HUDEP-2 (cell line): Measurements from ENCODE around the gene BORCS6.
"Not testable (repeated sequence)": the region's sequence is repeated elsewhere in the genome, so short reads cannot be mapped to it uniquely, and the experiment has no call there.

Experiments used
- DNase-seq, 76 experiments: peaks; one replicate each; lab custom pipeline; 2025; ENCODE audit not compliant: unreplicated experiment in 76 of 76; lab: John Stamatoyannopoulos, UW

The BORCS6 gene

GRCh38 chr17:8189711-8190477, at the start of gene BORCS6:
Gene BORCS6, minus strand, starts transcription at chr17:8190180. Its CDS starts 40 bp downstream, at chr17:8190140.
- peak in 74 of 76 experiments; percentile 38 to 98 (median 95) for DNase-seq

- DNase-seq: no peak
Measured at GRCh38 chr17:8237886-8238285, 47.9 kb upstream of the BORCS6 start.

- no peak for DNase-seq
Measured at GRCh38 chr17:8237175-8237574, 47.2 kb upstream of the BORCS6 start.

GRCh38 chr17:8235676-8236075, 45.7 kb upstream of the BORCS6 start:
- DNase-seq: no peak

- DNase-seq: no peak
Measured at GRCh38 chr17:8234361-8235270, 44.6 kb upstream of the BORCS6 start.

GRCh38 chr17:8231701-8232100, 41.7 kb upstream of the BORCS6 start:
- DNase-seq: no peak

GRCh38 chr17:8227238-8227581, 37.2 kb upstream of the BORCS6 start:
- DNase-seq: no peak

GRCh38 chr17:8226536-8227237, 36.7 kb upstream of the BORCS6 start:
- DNase-seq: peak in 73 of 76 experiments; percentile 21 to 95 (median 80)

GRCh38 chr17:8225813-8226535, 36.0 kb upstream of the BORCS6 start:
- DNase-seq: peak in 70 of 76 experiments; percentile 16 to 88 (median 70)

GRCh38 chr17:8224891-8225812, 35.2 kb upstream of the BORCS6 start:
- DNase-seq: no peak

- DNase-seq: peak in 66 of 76 experiments; percentile 10 to 84 (median 57)
Measured at GRCh38 chr17:8223356-8224126, 33.6 kb upstream of the BORCS6 start.

GRCh38 chr17:8222630-8223355, 32.8 kb upstream of the BORCS6 start:
- peak in 73 of 76 experiments; percentile 49 to 98 (median 88) for DNase-seq

- peak in 2 of 76 experiments; percentile 75 to 87 for DNase-seq
Measured at GRCh38 chr17:8222380-8222629, 32.3 kb upstream of the BORCS6 start.

GRCh38 chr17:8221663-8222379, 31.8 kb upstream of the BORCS6 start:
- DNase-seq: peak in 71 of 76 experiments; percentile 27 to 96 (median 81)

- DNase-seq: peak in 72 of 76 experiments; percentile 26 to 95 (median 86)
Measured at GRCh38 chr17:8220783-8221662, 31.0 kb upstream of the BORCS6 start.

GRCh38 chr17:8214000-8214399, 24.0 kb upstream of the BORCS6 start:
- DNase-seq: not testable (repeated sequence)
